Osteocyte (in vitro differentiated cells): ENCODE results near the gene AQP9. TPM values are rescaled to one million over a fixed set of nuclear protein-coding genes. Genes with fewer than 3 reads are reported as not detected.

ENCODE experiments used
- DNase-seq: peaks from one replicate; pipeline ENCODE4 v3.0.0; 2021; ENCODE audit warnings: mixed read lengths; ENCODE audit not compliant: unreplicated experiment; ENCODE audit errors: extremely low spot score
- H3K27ac Mint-ChIP-seq: one replicate; pipeline ENCODE4 v1.8.0; 2021; ENCODE audit warnings: mild to moderate bottlenecking, mixed read lengths; ENCODE audit not compliant: unreplicated experiment
- H3K27me3 Mint-ChIP-seq: one replicate; pipeline ENCODE4 v1.8.0; 2021; ENCODE audit warnings: mixed read lengths; ENCODE audit not compliant: unreplicated experiment
- H3K36me3 Mint-ChIP-seq: one replicate; pipeline ENCODE4 v1.8.0; 2021; ENCODE audit warnings: mixed read lengths; ENCODE audit not compliant: unreplicated experiment
- H3K4me1 Mint-ChIP-seq: one replicate; pipeline ENCODE4 v1.8.0; 2021; ENCODE audit warnings: mixed read lengths; ENCODE audit not compliant: unreplicated experiment
- H3K4me3 Mint-ChIP-seq: one replicate; pipeline ENCODE4 v1.8.0; 2021; ENCODE audit warnings: mild to moderate bottlenecking, moderate library complexity, mixed read lengths; ENCODE audit not compliant: unreplicated experiment
- H3K9me3 Mint-ChIP-seq: one replicate; pipeline ENCODE4 v1.8.0; 2021; ENCODE audit warnings: mixed read lengths; ENCODE audit not compliant: unreplicated experiment
- CTCF ChIP-seq: fragments of 200-600 bp; sonication (generic); IDR thresholded peaks from 2 replicates; pipeline ENCODE4 v1.5.0; 2021; ENCODE audit warnings: antibody characterized with exemption, mild to moderate bottlenecking, moderate library complexity
- total RNA-seq: library from RNA; stranded (reverse); gene quantifications from 2 replicates; pipeline ENCODE4 v1.2.1, GENCODE V29; 2021

AQP9 gene
- total RNA-seq, 1 donor from 2014 or later, result not detected

- peaks cover 13% of the 10 kb centered on the region for H3K27me3 Mint-ChIP-seq
- peaks cover 3% of the 10 kb centered on the region for H3K36me3 Mint-ChIP-seq
- TF ChIP-seq CTCF, result peak; percentile 71
- DNase-seq, result no peak
- peak overlapping the region; percentile 34 for H3K27ac Mint-ChIP-seq
- H3K4me3 Mint-ChIP-seq, result no peak overlapping the region
- H3K4me1 Mint-ChIP-seq, result peaks cover 21% of the 10 kb centered on the region
- H3K9me3 Mint-ChIP-seq, result no peaks in the 10 kb centered on the region
Measured at GRCh38 chr15:58212909-58213526, 74.8 kb downstream of the AQP9 start.

- no peaks in the 10 kb centered on the region for H3K9me3 Mint-ChIP-seq
Measured at GRCh38 chr15:58213587-58214338, 75.6 kb downstream of the AQP9 start.

GRCh38 chr15:58214591-58215340 is 76.6 kb downstream of the AQP9 start:
- peak overlapping the region; percentile 72 for H3K27ac Mint-ChIP-seq
- no peak overlapping the region for H3K4me3 Mint-ChIP-seq
- H3K36me3 Mint-ChIP-seq, result peaks cover 3% of the 10 kb centered on the region
- TF ChIP-seq CTCF, result no peak
- peaks cover 8% of the 10 kb centered on the region for H3K9me3 Mint-ChIP-seq
- H3K4me1 Mint-ChIP-seq, result peaks cover 21% of the 10 kb centered on the region
- H3K27me3 Mint-ChIP-seq, result peaks cover 13% of the 10 kb centered on the region
- DNase-seq, result no peak

More at GRCh38 chr15:58213587-58214338, 75.6 kb downstream of the AQP9 start:
- Mint-ChIP-seq H3K36me3 (peaks cover 3% of the 10 kb centered on the region), H3K4me3 (no peak overlapping the region), H3K4me1 (peaks cover 21% of the 10 kb centered on the region), H3K27me3 (peaks cover 13% of the 10 kb centered on the region), H3K27ac (peak overlapping the region; percentile 47)
- no peak for TF ChIP-seq CTCF
- no peak for DNase-seq

- peak; percentile 14 for TF ChIP-seq CTCF
- no peak for DNase-seq
- Mint-ChIP-seq H3K4me3 (no peak overlapping the region), H3K4me1 (peaks cover 21% of the 10 kb centered on the region), H3K27ac (no peak overlapping the region), H3K27me3 (peaks cover 8% of the 10 kb centered on the region), H3K9me3 (peaks cover 13% of the 10 kb centered on the region), H3K36me3 (peaks cover 5% of the 10 kb centered on the region)
Measured at GRCh38 chr15:58217460-58217859, 79.3 kb downstream of the AQP9 start.
